ENCODE results near the gene NBL1. TPM values are rescaled to one million over a fixed set of nuclear protein-coding genes. Genes with fewer than 3 reads are reported as not detected.

Gene NBL1
- total RNA-seq, 1 experiment from 2014 or later: 7.9 TPM

DNA sequence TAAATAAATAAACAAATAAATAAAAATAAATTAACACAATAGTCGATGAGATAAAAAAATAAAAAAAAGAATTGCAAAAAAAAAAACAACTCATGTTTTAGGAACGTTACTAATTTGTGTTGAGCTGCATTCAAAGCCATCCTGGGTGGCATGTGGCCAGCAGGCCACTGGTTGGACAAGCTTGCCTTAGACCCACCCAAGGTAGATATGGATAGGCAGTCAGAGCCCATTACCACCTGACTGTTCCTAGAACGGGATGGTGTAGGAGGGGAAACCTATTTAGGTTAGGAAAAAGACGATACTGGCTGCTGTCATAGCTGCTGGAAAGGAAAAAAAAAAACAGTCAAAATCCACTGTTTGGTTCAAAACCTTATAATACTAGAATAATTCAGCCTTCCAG is 61.4 kb downstream of the NBL1 start:
- Histone ChIP-seq H3K9me3 (ENCODE audit: low read depth, low read length, poor library complexity, severe bottlenecking) (no peaks in the 10 kb centered on the region), H3K27ac (ENCODE audit: low read depth, low read length, poor library complexity, severe bottlenecking) (no peak overlapping the region), H3K4me3 (ENCODE audit: low read depth, low read length, poor library complexity, severe bottlenecking) (no peak overlapping the region), H3K4me1 (ENCODE audit: insufficient read depth, low read length, poor library complexity, severe bottlenecking) (no peaks in the 10 kb centered on the region), H3K36me3 (ENCODE audit: insufficient read depth, low read length, poor library complexity, severe bottlenecking) (no peaks in the 10 kb centered on the region), H3K27me3 (replicated peaks; ENCODE audit: insufficient read depth, low read depth, low read length, poor library complexity) (no peaks in the 10 kb centered on the region)
- ChIA-PET POLR2A (ENCODE audit: low non-redundant PET) (no interaction called here), CTCF (interaction anchor here (0.7 to 2.5 kb wide), 2 partner anchors 43 to 265 kb away, joined by 4 to 18 read pairs; no protein-coding TSS in a partner anchor)
- TF ChIP-seq, protein P1, sequence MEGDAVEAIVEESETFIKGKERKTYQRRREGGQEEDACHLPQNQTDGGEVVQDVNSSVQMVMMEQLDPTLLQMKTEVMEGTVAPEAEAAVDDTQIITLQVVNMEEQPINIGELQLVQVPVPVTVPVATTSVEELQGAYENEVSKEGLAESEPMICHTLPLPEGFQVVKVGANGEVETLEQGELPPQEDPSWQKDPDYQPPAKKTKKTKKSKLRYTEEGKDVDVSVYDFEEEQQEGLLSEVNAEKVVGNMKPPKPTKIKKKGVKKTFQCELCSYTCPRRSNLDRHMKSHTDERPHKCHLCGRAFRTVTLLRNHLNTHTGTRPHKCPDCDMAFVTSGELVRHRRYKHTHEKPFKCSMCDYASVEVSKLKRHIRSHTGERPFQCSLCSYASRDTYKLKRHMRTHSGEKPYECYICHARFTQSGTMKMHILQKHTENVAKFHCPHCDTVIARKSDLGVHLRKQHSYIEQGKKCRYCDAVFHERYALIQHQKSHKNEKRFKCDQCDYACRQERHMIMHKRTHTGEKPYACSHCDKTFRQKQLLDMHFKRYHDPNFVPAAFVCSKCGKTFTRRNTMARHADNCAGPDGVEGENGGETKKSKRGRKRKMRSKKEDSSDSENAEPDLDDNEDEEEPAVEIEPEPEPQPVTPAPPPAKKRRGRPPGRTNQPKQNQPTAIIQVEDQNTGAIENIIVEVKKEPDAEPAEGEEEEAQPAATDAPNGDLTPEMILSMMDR (conservative IDR thresholded peaks at IDR 0.05; ENCODE audit: low read depth, low read length): no peak
- TF ChIP-seq EZH2 (IDR thresholded peaks at IDR 0.05; ENCODE audit: borderline replicate concordance, low read depth, low read length, poor library complexity, severe bottlenecking): no peak
- no peak for DNase-seq (ENCODE audit: low spot score)
- intact Hi-C loops (cut with micrococcal nuclease; ENCODE audit: unreplicated experiment): no loop called here
- no TSS peak for BruUV-seq (replicated peaks)

DNA sequence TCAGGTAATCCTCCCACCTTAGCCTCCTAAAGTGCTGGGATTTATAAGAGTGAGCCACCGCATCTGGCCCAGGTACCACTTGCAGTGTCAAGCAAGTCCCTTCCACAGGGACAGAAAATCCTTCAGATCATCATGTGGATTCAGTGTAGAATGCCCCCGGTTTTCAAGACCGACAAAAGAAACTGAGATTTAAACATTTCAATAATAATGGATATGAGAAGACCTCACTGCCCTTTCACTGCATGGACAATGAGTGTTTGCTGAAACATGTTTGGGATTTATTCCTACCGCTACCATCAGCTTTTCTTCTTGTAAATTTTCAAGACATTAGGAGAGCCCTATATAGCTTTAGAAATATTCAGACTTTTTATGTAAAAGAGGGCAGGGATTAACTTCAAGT is 62.0 kb downstream of the NBL1 start:
- POLR2A ChIA-PET (ENCODE audit: low non-redundant PET): no interaction called here
- no TSS peak for BruUV-seq (replicated peaks)
- TF ChIP-seq EZH2 (IDR thresholded peaks at IDR 0.05; ENCODE audit: borderline replicate concordance, low read depth, low read length, poor library complexity, severe bottlenecking): no peak
- TF ChIP-seq, protein P1 (conservative IDR thresholded peaks at IDR 0.05; ENCODE audit: low read depth, low read length): no peak

More for the DNA sequence above, 62.0 kb downstream of the NBL1 start:
- Histone ChIP-seq H3K27me3 (replicated peaks; ENCODE audit: insufficient read depth, low read depth, low read length, poor library complexity) (no peaks in the 10 kb centered on the region), H3K4me1 (ENCODE audit: insufficient read depth, low read length, poor library complexity, severe bottlenecking) (no peaks in the 10 kb centered on the region), H3K27ac (ENCODE audit: low read depth, low read length, poor library complexity, severe bottlenecking) (no peak overlapping the region), H3K9me3 (ENCODE audit: low read depth, low read length, poor library complexity, severe bottlenecking) (no peaks in the 10 kb centered on the region), H3K4me3 (ENCODE audit: low read depth, low read length, poor library complexity, severe bottlenecking) (no peak overlapping the region), H3K36me3 (ENCODE audit: insufficient read depth, low read length, poor library complexity, severe bottlenecking) (no peaks in the 10 kb centered on the region)
- DNase-seq (ENCODE audit: low spot score): no peak
- CTCF ChIA-PET: interaction anchor here (1.0 kb wide), 1 partner anchor 43 kb away, joined by 3 read pairs; no protein-coding TSS in a partner anchor
- intact Hi-C loops (cut with micrococcal nuclease; ENCODE audit: unreplicated experiment): no loop called here

Other genes with a start within 250 kb of the NBL1 start
- gene CAPZB, start 158.8 kb upstream of the NBL1 start, total RNA-seq (2021): 206 and 214 TPM in 2 replicates
- gene HTR6, start 20.6 kb downstream of the NBL1 start, total RNA-seq (2021): not detected in 2 replicates
- gene TMCO4, start 155.6 kb downstream of the NBL1 start, total RNA-seq (2021): 4.3 and 6.3 TPM in 2 replicates
- gene RNF186, start 171.0 kb downstream of the NBL1 start, total RNA-seq (2021): not detected in 2 replicates
- 32.8 and 33.9 TPM in 2 replicates for gene OTUD3, start 238.1 kb downstream of the NBL1 start, total RNA-seq (2021)